IgD-negative memory B cell (primary cell): ENCODE measurements around the gene COPS9. TPM values are rescaled to one million over a fixed set of nuclear protein-coding genes. Genes with fewer than 3 reads are reported as not detected.

ENCODE experiments used
- H3K27ac Mint-ChIP-seq, 3 donors: one replicate each; pipeline ENCODE4 v1.8.0; 2020 to 2022; ENCODE audit warnings: mild to moderate bottlenecking in 3 of 3, mixed read lengths in 3 of 3, moderate library complexity in 1 of 3
- H3K27me3 Mint-ChIP-seq: one replicate; pipeline ENCODE4 v1.8.0; 2021; ENCODE audit warnings: mixed read lengths
- H3K36me3 Mint-ChIP-seq: one replicate; pipeline ENCODE4 v1.8.0; 2020; ENCODE audit warnings: mild to moderate bottlenecking, mixed read lengths
- H3K4me1 Mint-ChIP-seq, 3 donors: one replicate each; pipeline ENCODE4 v1.8.0; 2020 to 2022; ENCODE audit warnings: mixed read lengths in 3 of 3, mild to moderate bottlenecking in 1 of 3
- H3K4me3 Mint-ChIP-seq, 4 donors: one replicate each; pipeline ENCODE4 v1.8.0; 2020 to 2022; ENCODE audit warnings: mild to moderate bottlenecking in 4 of 4, mixed read lengths in 4 of 4, moderate library complexity in 3 of 4
- H3K9me3 Mint-ChIP-seq, 3 donors: one replicate each; pipeline ENCODE4 v1.8.0; 2020 to 2021; ENCODE audit warnings: mixed read lengths in 3 of 3, mild to moderate bottlenecking in 1 of 3
- polyA plus RNA-seq: library from polyadenylated mRNA; unstranded; fragments of 300-500 nt; fragmentation: Illumina TruSeq; gene quantifications from one replicate; pipeline ENCODE4 v1.2.3, GENCODE V29; 2021

The COPS9 gene
- polyA plus RNA-seq, 1 donor from 2014 or later: 235 TPM

DNA sequence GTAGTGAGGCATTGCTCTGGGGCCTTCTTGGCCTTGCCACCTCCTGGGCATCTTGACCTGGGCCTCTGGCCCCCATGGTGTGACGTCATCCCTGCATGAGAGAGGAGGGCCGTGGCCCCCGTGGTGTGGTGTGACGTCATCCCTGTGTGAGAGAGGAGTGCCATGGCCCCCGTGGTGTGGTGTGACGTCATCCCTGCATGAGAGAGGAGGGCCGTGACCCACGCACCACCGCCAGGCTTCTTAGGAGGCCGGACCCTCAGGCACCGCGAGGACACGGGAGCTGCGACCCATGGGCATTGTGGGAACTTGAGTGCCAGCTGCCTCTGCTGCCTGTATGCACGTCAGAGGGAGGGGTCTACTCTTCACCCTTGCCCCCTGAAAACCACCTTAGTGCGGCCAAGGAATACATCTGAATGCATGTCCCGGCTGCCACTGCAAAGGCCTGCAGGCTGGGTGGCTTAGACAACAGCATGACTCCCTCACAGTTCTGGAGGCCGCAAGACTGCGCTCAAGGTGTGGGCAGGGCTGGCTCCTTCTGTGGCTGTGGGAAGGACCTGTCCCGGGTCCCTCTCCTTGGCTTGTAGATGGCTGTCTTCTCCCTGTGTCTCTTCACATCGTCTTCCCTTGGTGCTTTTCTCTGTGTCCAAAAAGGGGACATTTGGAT, 25.1 kb upstream of the COPS9 start:
- H3K27ac Mint-ChIP-seq: no peak overlapping the region
- no peaks in the 10 kb centered on the region for H3K4me1 Mint-ChIP-seq
- no peak overlapping the region for H3K4me3 Mint-ChIP-seq
- H3K27me3 Mint-ChIP-seq: peaks cover 4% of the 10 kb centered on the region
- peaks cover 0 to 2% (median 0%) of the 10 kb centered on the region in 3 donors for H3K9me3 Mint-ChIP-seq
- no peaks in the 10 kb centered on the region for H3K36me3 Mint-ChIP-seq

DNA sequence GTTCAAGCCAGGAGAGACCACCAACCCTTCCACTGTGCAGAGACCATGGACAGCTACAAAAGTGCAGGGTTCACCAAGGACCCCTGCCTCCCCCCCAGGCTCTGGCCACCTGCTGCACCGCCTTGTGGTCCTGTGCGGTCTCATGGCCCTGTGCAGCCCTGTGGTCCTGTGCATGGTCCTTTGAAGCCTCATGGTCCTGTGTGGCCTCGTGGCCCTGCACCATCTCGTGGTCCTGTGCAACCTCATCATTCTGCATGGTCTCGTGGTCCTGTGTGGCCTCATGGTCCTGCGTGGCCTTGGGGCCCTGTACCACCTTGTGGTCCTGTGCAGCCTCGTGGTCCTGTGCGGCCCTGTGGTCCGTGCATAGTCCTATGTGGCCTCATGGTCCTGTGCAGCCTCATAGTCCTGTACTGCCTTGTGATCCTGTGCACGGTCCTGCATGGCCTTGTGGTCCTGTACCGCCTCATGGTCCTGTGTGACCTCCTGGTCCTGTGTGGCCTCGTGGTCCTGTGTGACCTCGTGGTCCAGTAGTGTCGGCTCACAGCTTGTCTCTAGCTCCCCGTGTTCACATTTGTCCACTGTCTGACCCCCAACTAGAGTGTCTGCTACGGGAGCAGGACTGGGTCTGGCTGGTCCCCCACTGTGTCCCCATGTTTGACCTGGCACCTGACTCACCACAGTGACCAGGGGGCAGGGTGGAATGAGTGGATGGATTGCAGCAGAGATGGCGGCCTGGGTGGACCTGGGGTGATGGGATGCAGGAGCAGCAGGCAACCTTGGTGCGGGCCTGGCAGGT, 24.4 kb upstream of the COPS9 start:
- no peaks in the 10 kb centered on the region for H3K4me1 Mint-ChIP-seq
- H3K27me3 Mint-ChIP-seq: peaks cover 4% of the 10 kb centered on the region
- H3K9me3 Mint-ChIP-seq: peaks cover 0 to 2% (median 0%) of the 10 kb centered on the region in 3 donors

DNA sequence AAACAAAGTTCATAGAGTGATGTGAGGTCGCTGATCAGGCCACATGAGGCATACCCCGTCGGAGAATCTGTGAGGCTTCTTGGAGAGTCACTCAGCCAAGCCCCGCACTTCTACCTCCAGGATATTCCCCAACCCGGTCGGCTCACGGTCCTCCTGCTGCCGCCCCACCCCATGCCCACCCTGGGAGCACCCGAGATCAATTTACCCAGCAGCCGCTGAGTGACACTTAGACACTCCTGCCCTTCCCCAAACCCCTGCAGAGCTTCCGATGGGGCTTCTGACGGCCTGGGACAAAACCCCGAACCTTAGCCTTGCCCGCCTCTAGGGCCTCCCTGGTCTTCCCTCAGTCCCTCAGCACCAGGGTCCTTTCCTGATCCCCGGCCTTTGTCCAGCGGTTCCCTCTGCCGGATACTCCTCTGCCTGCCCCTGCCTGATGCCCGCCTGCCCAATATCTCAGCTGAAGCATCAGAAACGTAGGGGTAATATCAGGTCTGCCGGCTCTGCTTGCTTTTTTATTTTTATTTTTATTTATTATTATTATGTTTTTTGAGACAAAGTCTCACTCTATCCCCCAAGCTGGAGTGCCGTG, 23.2 kb upstream of the COPS9 start:
- Mint-ChIP-seq H3K4me3 (no peak overlapping the region), H3K9me3 (no peaks in the 10 kb centered on the region), H3K4me1 (no peaks in the 10 kb centered on the region), H3K27me3 (peaks cover 5% of the 10 kb centered on the region), H3K27ac (no peak overlapping the region), H3K36me3 (no peaks in the 10 kb centered on the region)

More for the DNA sequence above, 24.4 kb upstream of the COPS9 start:
- Mint-ChIP-seq H3K27ac (no peak overlapping the region), H3K36me3 (no peaks in the 10 kb centered on the region), H3K4me3 (no peak overlapping the region)

DNA sequence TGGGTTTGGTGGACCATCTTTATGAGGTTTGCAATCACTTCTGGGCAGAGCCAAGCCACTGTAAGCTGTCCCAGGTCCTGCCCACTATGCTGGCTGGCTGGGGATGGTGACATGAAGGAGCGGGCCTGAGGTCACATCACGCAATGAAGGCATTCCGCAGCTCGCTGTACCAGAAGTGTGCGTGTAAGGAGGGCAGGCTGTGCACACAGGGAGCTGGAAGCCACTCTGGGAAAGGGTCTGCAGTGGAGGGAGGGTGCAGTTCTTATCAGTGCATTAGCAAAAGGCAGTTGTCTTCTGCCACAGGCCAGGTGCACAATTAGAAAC, 21.0 kb upstream of the COPS9 start:
- no peak overlapping the region for H3K4me3 Mint-ChIP-seq
- no peaks in the 10 kb centered on the region for H3K36me3 Mint-ChIP-seq
- H3K27me3 Mint-ChIP-seq: peaks cover 9% of the 10 kb centered on the region
- H3K27ac Mint-ChIP-seq: peak overlapping the region in 1 of 3 donors; percentile 55
- no peaks in the 10 kb centered on the region for H3K4me1 Mint-ChIP-seq
- peaks cover 1 to 3% (median 2%) of the 10 kb centered on the region in 3 donors for H3K9me3 Mint-ChIP-seq

DNA sequence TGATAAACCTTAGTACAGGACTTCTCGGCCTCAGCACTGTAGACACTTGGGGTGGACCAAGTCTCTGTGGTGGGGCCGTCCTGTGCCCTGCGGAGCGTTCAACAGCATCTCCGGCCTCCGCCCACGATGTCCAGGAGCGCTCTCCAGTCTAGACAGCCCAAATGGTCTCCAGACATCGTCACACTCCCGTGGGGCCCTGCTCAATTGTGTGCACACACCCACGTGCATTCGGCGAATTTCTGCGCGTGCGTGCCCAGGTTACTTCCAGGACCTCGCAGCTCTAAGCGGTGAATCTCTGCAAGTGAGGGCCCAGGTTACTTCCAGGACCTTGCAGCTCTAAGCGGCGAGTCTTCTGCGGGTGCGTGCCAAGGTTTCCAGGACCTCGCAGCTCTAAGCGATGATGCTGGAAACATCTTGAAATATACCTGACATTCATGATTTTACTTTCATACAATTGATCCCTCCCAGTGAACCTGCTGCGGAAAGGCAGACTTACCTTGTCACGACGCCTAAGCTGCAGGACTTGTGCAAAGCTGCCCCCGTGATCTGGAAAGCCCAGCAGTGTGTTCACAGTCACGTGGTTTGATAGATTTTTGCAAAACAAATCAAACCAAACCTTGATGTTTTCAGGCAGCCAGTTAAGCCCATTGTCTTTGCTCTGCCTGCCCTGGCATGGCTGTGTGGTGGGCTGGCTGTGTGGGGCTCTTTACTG, 20.5 kb upstream of the COPS9 start:
- peaks cover 9% of the 10 kb centered on the region for H3K27me3 Mint-ChIP-seq
- no peaks in the 10 kb centered on the region for H3K4me1 Mint-ChIP-seq
- H3K27ac Mint-ChIP-seq: peak overlapping the region in 1 of 3 donors; percentile 55
- H3K36me3 Mint-ChIP-seq: no peaks in the 10 kb centered on the region
- no peak overlapping the region for H3K4me3 Mint-ChIP-seq
- H3K9me3 Mint-ChIP-seq: peaks cover 1 to 3% (median 2%) of the 10 kb centered on the region in 3 donors

DNA sequence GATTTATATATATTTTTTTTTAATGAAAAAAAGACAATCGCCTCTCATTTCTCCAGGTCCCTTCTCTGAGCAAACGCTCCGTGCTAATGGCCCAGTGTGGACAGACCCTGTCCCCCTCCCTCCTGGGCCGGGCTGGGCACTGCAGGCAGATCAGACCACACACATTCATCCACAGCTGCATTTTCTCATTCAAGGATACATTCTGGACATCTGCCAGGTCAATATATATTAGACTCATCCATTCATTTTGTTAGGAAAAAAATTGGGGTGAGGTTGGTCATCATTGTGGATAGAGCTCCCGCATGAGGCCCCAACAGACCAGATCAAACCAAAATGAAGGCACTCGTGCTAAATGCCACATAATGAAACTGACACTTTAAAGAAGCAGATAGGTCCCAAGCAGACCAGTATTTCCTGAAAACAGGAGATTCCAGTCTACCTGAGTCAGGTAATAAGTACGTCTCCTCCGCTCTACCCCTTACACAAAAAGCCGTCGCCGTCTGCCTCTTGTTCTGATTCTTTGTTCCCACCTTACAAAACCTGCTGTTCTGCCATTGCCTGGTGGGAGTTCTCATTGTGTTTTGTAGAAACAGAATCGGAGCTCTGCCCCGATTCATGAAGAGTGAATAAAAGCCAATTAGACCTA, 19.8 kb upstream of the COPS9 start:
- Mint-ChIP-seq H3K27ac (no peak overlapping the region), H3K36me3 (no peaks in the 10 kb centered on the region), H3K4me3 (no peak overlapping the region), H3K27me3 (peaks cover 13% of the 10 kb centered on the region), H3K9me3 (peaks cover 1 to 3% (median 2%) of the 10 kb centered on the region in 3 donors), H3K4me1 (no peaks in the 10 kb centered on the region)

DNA sequence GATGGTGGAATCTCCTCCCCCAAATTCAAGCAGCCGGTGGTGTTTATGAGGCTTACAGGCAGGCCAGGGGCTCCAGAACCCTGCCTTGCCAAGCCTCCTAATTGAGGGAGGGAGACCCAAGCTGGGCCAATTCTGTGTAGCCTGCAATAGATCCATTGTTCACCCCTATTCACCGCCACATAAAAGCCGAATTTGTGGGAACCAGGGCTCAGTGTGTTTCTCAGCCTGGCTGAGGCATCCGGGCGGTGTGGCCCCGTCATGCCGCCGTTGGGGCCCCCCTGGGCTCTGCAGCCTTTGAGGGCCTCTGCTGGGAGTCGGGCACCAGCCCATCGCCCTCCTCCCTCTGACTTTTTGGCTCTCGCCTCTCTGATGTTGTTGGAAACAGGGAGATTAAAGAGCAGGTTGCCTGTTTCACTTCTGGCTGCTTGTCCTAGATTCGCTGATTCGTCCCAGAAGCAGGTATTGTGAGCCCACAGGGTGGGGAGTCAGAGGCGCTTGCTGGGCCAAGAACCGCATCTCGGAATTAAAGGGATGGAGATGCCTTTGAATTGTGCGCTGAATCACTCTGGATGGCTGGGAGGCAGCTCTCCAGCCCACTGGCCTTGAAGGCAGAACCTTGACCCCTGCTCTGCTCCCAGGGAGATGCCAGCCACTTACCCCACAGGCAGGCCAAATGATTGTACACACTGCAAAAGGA, 19.1 kb upstream of the COPS9 start:
- Mint-ChIP-seq H3K36me3 (no peaks in the 10 kb centered on the region), H3K4me1 (no peaks in the 10 kb centered on the region), H3K27ac (no peak overlapping the region), H3K9me3 (peaks cover 1 to 3% (median 2%) of the 10 kb centered on the region in 3 donors), H3K27me3 (peaks cover 11% of the 10 kb centered on the region), H3K4me3 (no peak overlapping the region)

DNA sequence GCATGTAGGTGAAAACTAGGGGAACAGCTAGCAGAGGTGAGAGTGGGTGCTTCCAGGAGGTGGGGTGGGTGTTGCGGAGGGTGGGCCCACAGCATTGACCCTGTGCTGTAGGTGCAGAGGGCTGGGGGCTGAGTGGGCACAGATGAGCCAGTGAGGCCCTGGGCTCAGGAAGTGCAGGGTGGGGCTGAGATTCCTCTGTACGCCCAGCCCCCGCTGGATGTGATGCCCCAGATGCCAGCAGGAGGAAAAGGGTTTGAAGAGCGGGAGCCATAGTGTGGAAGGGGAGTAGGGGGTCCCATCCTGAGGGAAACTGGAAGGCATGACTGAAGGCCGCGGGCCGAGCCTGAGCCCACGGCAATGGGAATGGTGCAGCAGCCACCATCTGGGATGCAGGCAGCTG, 18.5 kb upstream of the COPS9 start:
- Mint-ChIP-seq H3K36me3 (no peaks in the 10 kb centered on the region), H3K9me3 (peaks cover 1 to 3% (median 2%) of the 10 kb centered on the region in 3 donors), H3K4me1 (no peaks in the 10 kb centered on the region), H3K4me3 (peak overlapping the region in 1 of 4 donors; percentile 28), H3K27me3 (peaks cover 13% of the 10 kb centered on the region), H3K27ac (no peak overlapping the region)

DNA sequence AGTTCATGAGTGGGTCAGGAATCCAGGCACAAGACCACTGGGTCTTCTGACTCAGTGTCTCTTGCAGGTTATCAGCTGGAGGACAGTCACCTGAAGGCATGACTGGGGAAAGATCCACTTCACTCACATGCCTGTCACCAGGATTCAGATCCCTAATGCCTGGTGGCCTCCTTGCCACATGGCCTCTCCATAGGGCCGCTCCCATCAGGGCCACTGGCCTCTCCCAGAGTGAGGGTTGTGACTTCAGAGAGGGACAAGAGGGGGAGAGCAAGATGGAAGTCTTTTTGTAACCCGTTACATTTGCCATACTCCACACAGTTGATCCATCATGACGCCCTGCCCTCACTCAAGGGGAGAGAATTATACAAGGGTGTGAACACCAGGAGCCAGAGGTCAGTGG, 17.3 kb upstream of the COPS9 start:
- Mint-ChIP-seq H3K4me3 (no peak overlapping the region), H3K27me3 (peaks cover 13% of the 10 kb centered on the region), H3K4me1 (no peaks in the 10 kb centered on the region), H3K36me3 (no peaks in the 10 kb centered on the region), H3K27ac (no peak overlapping the region), H3K9me3 (peaks cover 1 to 3% (median 2%) of the 10 kb centered on the region in 3 donors)

DNA sequence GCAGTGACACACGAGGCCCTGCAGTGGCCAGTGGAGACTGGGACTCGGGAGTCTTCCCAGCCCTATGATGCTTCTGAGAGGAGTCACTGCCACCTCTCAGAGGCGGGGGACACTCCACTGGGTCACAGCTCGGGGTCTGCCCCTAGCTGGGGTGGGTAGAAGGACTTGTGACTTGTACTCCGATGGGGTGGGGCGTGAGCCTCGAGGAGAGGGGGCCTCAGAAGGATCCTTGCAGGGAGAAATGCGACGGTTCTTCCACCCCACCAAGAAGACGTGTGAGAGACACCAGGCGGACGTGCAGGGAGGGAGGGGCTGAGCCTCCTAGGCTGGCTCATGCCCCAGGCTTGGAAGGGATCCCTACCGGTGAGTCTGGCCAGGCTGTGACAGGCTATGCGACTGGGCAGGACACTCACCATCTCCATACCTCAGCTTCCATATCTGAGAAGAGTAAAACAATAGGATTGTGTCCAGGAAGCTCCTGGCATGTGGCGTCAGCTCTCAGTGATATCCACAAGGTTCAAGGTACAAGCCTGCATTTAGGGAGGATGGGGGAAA, 15.4 kb upstream of the COPS9 start:
- Mint-ChIP-seq H3K4me3 (no peak overlapping the region), H3K27ac (no peak overlapping the region), H3K27me3 (peaks cover 14% of the 10 kb centered on the region), H3K4me1 (no peaks in the 10 kb centered on the region), H3K9me3 (peaks cover 1 to 3% (median 2%) of the 10 kb centered on the region in 3 donors), H3K36me3 (no peaks in the 10 kb centered on the region)

DNA sequence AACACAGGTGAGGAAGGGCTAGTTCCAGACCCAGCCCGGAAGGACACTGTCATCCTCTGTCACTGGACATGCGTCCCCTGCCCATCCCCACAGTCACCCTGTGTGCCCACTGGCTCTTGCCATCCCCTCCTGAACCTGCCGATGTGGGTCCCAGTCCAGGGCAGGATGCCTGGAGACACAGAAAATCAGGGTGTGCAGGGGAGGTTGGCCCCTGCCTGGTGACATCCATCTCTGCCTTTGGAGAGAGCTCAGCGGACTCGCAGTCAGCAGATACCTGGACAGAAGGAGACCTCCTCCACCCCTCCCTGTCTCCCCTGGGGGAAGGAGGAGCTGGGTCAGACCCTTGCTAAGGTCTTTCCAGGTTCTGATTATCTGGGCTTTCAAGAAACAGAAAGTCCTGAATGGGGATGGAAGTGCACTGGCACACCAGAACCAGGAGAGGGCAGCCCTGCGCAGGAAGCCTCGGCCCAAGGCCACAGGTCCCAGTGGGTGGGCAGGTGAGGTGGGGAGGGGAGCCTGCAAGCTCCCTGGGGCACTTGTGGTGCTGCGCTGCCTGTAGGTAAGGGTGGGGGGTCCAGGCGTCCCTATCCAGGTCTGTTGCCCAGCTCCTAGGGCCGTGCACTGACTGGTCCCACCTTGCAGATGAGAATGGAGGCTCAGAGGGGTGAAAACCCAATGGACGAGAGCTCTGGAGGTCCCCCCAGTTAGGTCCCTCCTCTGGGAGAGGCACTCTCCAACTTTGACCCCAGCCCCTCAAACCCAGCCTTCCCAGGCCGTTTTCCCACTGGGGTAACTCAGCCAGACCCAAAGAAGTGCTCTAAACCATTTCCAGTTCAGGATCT, 14.1 kb upstream of the COPS9 start:
- H3K9me3 Mint-ChIP-seq: peaks cover 1 to 3% (median 2%) of the 10 kb centered on the region in 3 donors
- no peaks in the 10 kb centered on the region for H3K4me1 Mint-ChIP-seq
- no peaks in the 10 kb centered on the region for H3K36me3 Mint-ChIP-seq
- H3K27ac Mint-ChIP-seq: no peak overlapping the region
- no peak overlapping the region for H3K4me3 Mint-ChIP-seq
- H3K27me3 Mint-ChIP-seq: peaks cover 14% of the 10 kb centered on the region

DNA sequence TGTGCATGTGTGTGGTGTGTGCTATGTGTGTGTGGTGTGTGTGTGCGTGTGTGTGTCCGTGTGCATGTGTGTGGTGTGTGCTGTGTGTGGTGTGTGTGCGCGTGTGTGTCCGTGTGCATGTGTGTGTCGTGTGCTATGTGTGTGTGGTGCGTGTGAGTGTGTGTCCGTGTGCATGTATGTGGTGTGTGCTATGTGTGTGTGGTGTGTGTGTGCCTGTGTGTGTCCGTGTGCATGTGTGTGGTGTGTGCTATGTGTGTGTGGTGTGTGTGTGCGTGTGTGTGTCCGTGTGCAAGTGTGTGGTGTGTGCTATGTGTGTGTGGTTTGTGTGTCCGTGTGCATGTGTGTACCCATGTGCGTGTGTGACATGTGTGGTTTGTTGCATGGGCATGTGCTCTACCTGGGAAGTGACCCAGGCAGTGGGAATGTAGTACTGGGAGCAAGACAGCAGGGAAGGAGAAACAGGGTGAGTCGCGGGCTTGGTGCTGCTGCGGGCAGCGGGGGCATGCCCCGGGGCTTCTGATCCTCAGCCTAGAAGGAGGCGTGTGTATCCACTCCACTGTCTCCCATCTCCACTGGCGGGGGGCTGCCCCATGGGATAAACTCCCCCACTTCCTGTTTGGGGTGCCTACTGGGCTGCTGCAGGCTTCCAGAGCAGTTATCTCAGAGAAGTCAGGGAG, 11.9 kb upstream of the COPS9 start:
- Mint-ChIP-seq H3K27me3 (peaks cover 10% of the 10 kb centered on the region), H3K4me1 (peaks cover 0 to under 1% (median 0%) of the 10 kb centered on the region in 3 donors), H3K4me3 (no peak overlapping the region), H3K9me3 (peaks cover 0 to 2% (median under 1%) of the 10 kb centered on the region in 3 donors), H3K36me3 (no peaks in the 10 kb centered on the region), H3K27ac (no peak overlapping the region)

DNA sequence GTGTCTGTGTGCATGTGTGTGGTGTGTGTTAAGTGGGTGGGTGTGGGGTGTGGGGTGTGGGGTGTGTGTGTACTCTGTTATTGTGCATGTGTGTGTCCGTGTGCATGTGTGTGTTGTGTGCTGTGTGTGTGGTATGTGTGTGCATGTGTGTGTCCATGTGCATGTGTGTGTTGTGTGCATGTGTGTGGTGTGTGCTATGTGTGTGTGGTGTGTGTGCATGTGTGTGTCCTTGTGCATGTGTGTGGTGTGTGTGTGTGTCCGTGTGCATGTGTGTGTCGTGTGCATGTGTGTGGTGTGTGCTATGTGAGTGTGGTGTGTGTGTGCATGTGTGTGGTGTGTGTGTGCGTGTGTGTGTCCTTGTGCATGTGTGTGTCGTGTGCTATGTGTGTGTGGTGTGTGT, 11.3 kb upstream of the COPS9 start:
- Mint-ChIP-seq H3K27ac (peak overlapping the region in 1 of 3 donors; percentile 63), H3K36me3 (no peaks in the 10 kb centered on the region), H3K27me3 (peaks cover 10% of the 10 kb centered on the region), H3K4me1 (peaks cover 0 to 1% (median 0%) of the 10 kb centered on the region in 3 donors), H3K4me3 (no peak overlapping the region), H3K9me3 (no peaks in the 10 kb centered on the region)
